Left ventricle myocardium inferior (tissue), 1 donor: ENCODE measurements around the gene TSEN54. TPM values are rescaled to one million over a fixed set of nuclear protein-coding genes. Genes with fewer than 3 reads are reported as not detected.
A peak's percentile ranks its signal among the peaks of the same experiment; 100 is the strongest.

Experiments
- DNase-seq: peaks from one replicate; pipeline ENCODE4 v3.0.0-alpha.2; 2020
- H3K27ac ChIP-seq: fragments of 200-600 bp; replicated peaks from 2 replicates; pipeline ENCODE4 v1.8.0; 2021
- H3K27me3 ChIP-seq: fragments of 200-600 bp; 2 replicates; pipeline ENCODE4 v1.8.0; 2021; ENCODE audit warnings: low read depth
- H3K36me3 ChIP-seq: fragments of 200-600 bp; 2 replicates; pipeline ENCODE4 v1.8.0; 2021
- H3K4me1 ChIP-seq: fragments of 200-600 bp; 2 replicates; pipeline ENCODE4 v1.8.0; 2021
- H3K4me3 ChIP-seq: fragments of 200-600 bp; 2 replicates; pipeline ENCODE4 v1.8.0; 2021; ENCODE audit warnings: mild to moderate bottlenecking, moderate library complexity
- H3K9me3 ChIP-seq: fragments of 200-600 bp; replicated peaks from 2 replicates; pipeline ENCODE4 v1.8.0; 2021
- intact Hi-C: fragments of 100-400 bp; cut with micrococcal nuclease; formaldehyde crosslinking; loops from one replicate; pipeline ENCODE4 v1.11.0; 2022
- total RNA-seq: library from RNA; stranded (reverse); fragmentation: NEBNext Ultra II Directional; extraction: Animal tissue kit (Norgen Biotek cat#: 25700); gene quantifications from one replicate; pipeline ENCODE4 v1.2.1, GENCODE V29; 2021
- TF ChIP-seq, protein P1 (sequence below): fragments of 200-600 bp; IDR thresholded peaks from 2 replicates; pipeline ENCODE4 v1.8.0; 2021; ENCODE audit warnings: antibody characterized with exemption, mild to moderate bottlenecking, borderline replicate concordance
- donor health status: DM: no; HTN: yes; CAD: no; lungs with severe emphysema.

TSEN54 gene
- total RNA-seq, 1 donor from 2014 or later = 6.8 TPM

- Histone ChIP-seq H3K9me3 (no peaks in the 10 kb centered on the region), H3K4me3 (no peak overlapping the region), H3K36me3 (no peaks in the 10 kb centered on the region), H3K27ac (peak overlapping the region; percentile 15), H3K4me1 (peaks cover 67% of the 10 kb centered on the region), H3K27me3 (no peaks in the 10 kb centered on the region)
- intact Hi-C loops = no loop called here
- TF ChIP-seq, protein P1, sequence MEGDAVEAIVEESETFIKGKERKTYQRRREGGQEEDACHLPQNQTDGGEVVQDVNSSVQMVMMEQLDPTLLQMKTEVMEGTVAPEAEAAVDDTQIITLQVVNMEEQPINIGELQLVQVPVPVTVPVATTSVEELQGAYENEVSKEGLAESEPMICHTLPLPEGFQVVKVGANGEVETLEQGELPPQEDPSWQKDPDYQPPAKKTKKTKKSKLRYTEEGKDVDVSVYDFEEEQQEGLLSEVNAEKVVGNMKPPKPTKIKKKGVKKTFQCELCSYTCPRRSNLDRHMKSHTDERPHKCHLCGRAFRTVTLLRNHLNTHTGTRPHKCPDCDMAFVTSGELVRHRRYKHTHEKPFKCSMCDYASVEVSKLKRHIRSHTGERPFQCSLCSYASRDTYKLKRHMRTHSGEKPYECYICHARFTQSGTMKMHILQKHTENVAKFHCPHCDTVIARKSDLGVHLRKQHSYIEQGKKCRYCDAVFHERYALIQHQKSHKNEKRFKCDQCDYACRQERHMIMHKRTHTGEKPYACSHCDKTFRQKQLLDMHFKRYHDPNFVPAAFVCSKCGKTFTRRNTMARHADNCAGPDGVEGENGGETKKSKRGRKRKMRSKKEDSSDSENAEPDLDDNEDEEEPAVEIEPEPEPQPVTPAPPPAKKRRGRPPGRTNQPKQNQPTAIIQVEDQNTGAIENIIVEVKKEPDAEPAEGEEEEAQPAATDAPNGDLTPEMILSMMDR = no peak
- DNase-seq = no peak
Measured at GRCh38 chr17:75482098-75482942, 34.0 kb upstream of the TSEN54 start.

DNA sequence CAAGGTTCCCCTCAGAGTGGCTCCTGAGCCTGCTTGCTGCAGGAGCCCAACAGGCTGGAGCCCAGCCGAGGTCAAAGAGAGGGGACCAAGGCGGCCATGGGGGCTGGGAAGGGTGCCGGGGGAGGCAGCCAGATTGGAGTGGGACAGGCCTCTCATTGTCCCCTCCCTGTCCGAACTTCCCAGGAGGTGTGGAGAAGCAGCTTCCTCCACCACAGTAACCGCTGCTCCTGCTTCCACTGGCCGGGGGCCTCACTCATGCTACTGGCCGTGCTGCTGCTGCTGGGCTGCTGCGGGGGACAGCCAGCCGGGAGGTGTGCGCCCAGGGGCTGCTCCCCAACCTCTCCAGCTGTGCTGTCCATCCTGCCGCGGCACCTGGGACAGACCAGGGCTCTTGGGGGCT, 30.6 kb upstream of the TSEN54 start:
- no peak for DNase-seq
- no peaks in the 10 kb centered on the region for H3K9me3 ChIP-seq
- intact Hi-C loops = no loop called here
- TF ChIP-seq, protein P1 = no peak
- H3K4me3 ChIP-seq = no peak overlapping the region
- H3K27me3 ChIP-seq = no peaks in the 10 kb centered on the region
- H3K36me3 ChIP-seq = no peaks in the 10 kb centered on the region
- peak overlapping the region; percentile 67 for H3K27ac ChIP-seq
- peaks cover 82% of the 10 kb centered on the region for H3K4me1 ChIP-seq

DNA sequence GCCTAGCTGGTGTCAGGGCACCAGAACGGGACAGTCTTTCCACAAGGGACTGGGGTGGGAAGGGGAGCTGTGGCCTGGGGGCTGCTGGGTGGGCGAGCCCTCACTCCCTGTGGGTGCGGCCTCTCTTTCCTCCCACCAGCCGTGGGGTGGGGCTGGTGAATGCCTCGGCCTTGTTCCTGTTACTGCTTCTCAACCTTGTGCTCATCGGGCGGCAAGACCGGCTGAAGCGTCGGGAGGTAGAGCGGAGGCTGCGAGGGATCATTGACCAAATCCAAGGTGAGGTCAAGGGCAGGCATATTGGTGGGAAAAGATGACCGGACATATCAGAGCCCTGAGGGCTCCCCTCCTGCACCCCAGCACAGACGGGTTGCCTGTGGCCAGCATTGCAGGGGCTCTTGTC, 30.2 kb upstream of the TSEN54 start:
- Histone ChIP-seq H3K9me3 (no peaks in the 10 kb centered on the region), H3K4me1 (peaks cover 82% of the 10 kb centered on the region), H3K4me3 (no peak overlapping the region), H3K27me3 (no peaks in the 10 kb centered on the region), H3K27ac (peak overlapping the region; percentile 67), H3K36me3 (no peaks in the 10 kb centered on the region)
- TF ChIP-seq, protein P1 = no peak
- no peak for DNase-seq
- intact Hi-C loops = no loop called here

DNA sequence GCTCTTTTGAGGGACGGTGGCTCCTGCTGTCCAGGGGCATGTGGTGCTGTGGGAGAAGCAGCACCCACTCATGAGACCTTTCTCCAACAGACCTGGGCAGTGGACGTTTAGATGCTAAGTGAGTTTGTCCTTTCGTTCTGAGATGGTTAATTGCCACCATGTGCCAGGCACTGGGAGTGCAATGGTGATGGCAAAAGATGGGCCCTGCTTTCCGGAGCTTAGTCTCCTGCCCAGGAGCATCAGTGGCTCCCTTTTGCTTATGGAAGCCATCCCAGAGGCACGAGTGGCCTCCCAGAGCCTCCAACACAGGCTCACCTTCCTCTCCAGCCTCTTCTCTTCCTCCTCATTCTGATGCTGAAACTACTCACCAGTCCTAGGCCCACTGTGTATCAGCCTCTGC, 29.4 kb upstream of the TSEN54 start:
- H3K4me1 ChIP-seq = peaks cover 76% of the 10 kb centered on the region
- intact Hi-C loops = no loop called here

DNA sequence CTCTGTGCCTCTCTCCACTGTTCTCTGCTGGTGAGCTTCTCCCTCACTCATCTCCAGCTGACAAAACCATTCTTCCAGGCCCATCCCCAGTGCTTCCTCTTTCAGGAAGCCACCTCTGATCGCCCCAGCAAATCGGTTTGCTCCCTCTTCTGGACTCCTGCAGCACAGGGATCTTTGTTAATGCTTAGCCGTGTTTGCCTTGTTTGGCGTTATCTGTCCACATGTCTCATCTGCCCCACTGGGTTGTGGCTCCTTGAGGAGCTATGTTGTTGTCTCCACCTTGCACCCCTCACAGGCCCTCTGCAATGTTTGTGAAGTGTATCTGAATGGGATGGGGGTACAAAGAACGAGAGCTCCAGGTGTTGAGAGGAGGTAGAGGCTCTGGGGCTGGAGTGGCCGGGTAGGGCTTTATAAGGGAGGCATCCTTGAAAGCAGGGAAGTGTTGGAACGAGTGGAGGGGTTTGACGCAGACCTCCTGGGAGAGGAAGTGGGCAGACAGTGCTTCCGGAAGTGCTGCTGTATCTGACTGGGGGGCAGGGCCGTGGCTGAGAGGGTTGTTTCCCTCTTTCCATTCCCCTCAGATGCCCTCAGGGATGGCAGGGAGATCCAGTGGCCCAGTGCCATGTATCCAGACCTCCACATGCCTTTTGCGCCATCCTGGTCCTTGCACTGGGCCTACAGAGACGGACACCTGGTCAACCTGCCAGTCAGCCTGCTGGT, 28.8 kb upstream of the TSEN54 start:
- DNase-seq = no peak
- H3K4me3 ChIP-seq = no peak overlapping the region
- TF ChIP-seq, protein P1 = peak; percentile 33
- H3K36me3 ChIP-seq = peaks cover 14% of the 10 kb centered on the region
- H3K9me3 ChIP-seq = no peaks in the 10 kb centered on the region
- intact Hi-C loops = no loop called here
- peak overlapping the region; percentile 67 for H3K27ac ChIP-seq
- peaks cover 70% of the 10 kb centered on the region for H3K4me1 ChIP-seq
- H3K27me3 ChIP-seq = no peaks in the 10 kb centered on the region

More for the DNA sequence above, 29.4 kb upstream of the TSEN54 start:
- no peak for DNase-seq
- TF ChIP-seq, protein P1 = no peak
- Histone ChIP-seq H3K4me3 (no peak overlapping the region), H3K27ac (peak overlapping the region; percentile 67), H3K27me3 (no peaks in the 10 kb centered on the region), H3K9me3 (no peaks in the 10 kb centered on the region), H3K36me3 (peaks cover 8% of the 10 kb centered on the region)
